GM19372 (cell line): ENCODE data around the gene SLC5A10.
A peak's percentile ranks its signal among the peaks of the same experiment; 100 is the strongest.
"Not testable (repeated sequence)": the region's sequence is repeated elsewhere in the genome, so short reads cannot be mapped to it uniquely, and the experiment has no call there.

Source experiments
- ATAC-seq: cut with Tn5 transposase; IDR thresholded peaks from one replicate; pipeline ENCODE4 v1.9.1; 2021; ENCODE audit warnings: mild to moderate bottlenecking, low read depth, moderate library complexity; ENCODE audit not compliant: unreplicated experiment

SLC5A10 gene

DNA sequence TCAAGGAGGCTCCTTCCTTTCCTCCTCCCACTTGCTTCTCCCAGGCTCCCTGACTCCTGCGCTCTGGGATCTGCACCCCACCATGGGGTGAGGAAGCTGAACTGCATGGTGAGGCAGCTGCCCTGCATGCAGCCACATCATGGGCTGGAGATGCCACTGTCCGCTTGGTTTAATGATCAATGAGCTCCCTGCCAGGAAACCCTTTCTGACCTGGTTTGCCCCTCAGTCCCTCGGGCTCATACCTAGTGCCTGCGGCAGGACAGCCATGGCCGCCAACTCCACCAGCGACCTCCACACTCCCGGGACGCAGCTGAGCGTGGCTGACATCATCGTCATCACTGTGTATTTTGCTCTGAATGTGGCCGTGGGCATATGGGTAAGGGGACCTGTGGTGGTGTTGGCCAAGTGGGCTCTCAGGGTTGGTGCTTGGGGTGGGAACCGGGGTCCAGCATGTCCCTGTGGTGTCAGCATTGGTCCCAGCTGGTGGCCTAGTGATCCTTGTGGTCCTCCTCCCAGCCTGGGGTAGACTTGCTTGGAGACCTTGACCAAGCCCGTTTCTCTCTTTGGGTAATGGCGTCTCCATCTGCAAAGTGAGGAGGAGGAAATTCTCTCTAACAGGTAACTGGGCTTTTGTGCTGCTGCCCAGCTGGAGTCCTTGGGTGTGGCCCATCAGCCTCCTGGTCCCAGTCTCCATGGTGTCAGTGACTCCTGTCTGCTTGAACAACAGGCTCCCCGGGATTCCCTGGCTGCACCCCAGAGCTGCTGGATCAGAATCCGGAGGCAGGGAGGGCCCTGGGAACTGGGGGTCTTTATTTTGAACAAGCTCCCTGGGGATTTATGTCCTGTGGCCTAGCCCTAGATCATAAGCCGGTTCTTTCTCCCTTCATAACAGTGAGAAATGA lies at the start of gene SLC5A10:
SLC5A10 (plus strand) TSS at position 225 of the 902 bp plus-strand sequence; CDS start at position 266, 41 bp downstream.
- no peak for ATAC-seq

GRCh38 chr17:18904482-18904881 lies 47.5 kb upstream of the SLC5A10 start:
- ATAC-seq: no peak

DNA sequence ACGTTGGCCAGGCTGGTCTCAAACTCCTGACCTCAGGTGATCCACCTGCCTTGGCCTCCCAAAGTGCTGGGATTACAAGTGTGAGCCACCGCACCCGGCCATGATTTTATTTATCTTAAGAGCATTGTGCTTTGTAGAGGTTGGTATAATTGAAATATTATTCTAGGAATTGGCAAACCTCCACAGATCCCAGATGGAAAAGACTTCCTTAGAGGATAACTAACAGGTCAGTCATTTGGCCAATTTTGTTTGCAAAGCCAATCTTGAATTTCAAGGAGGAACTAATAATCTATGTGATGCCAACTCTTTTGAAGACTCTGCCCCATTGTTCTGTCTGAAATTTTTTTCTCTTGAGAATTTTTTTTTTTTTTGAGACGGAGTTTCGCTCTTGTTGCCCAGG lies 46.7 kb upstream of the SLC5A10 start:
- no peak for ATAC-seq

DNA sequence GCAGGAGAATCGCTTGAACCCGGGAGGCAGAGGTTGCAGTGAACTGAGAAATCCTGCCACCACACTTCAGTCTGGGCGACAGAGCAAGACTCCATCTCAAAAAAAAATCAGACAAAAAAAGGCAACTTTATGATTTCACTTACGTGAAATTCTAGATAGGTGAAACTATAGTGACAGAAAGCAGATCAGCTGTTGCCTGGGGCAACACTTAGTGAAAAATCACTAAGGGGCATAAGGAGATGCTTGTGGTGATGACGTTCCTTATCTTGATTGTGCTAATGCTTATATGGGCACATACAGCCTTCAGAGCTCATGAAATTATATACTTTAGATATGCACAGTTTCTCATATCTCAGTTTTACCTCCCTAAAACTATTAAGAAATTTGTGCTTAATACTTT lies 41.6 kb upstream of the SLC5A10 start:
- ATAC-seq: no peak

DNA sequence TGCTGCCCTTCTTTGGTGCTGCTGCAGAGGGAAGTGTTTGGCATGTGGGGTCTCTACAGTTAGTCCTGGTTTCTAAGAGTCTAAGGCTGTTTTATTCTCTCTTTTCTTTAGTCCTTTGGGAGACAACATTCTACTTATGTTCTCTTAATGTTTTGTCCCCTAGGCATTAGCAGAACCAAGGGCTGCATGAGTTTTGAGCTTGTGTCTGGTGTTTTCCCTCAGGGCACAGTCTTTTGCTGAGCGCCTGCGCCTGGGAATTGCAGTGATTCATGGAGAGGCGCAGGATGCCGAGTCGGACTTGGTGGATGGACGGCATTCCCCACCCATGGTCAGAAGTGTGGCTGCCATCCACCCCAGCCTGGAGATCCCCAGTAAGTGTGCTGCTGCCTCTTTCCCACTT lies 41.1 kb upstream of the SLC5A10 start:
- no peak for ATAC-seq

- ATAC-seq: no peak
Measured at GRCh38 chr17:18916816-18917500, 35.0 kb upstream of the SLC5A10 start.

DNA sequence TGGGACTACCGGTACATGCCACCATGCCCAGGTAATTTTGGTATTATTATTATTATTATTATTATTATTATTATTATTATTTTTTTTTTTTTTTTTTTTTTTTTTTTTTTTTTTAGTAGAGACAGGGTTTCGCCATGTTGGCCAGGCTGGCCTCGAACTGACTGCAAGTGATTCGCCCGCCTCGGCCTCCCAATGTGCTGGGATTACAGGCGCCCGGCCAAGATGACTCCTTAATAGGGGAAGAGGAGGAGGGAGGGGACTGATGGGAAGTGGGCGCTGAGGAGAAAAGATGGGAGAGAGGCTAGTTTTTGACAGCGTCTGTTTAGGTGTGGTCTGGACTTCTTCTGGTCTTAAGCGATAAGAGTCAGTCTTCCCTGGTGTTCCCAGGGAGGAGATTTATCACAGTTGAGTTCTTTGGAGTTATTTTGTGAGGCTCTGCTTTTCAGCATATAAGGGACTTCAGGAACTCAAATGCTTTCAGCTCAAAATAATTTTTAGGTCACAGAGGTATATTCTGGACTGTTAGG lies 34.4 kb upstream of the SLC5A10 start:
- ATAC-seq: no peak

GRCh38 chr17:18919963-18920362 lies 32.0 kb upstream of the SLC5A10 start:
- ATAC-seq: no peak

DNA sequence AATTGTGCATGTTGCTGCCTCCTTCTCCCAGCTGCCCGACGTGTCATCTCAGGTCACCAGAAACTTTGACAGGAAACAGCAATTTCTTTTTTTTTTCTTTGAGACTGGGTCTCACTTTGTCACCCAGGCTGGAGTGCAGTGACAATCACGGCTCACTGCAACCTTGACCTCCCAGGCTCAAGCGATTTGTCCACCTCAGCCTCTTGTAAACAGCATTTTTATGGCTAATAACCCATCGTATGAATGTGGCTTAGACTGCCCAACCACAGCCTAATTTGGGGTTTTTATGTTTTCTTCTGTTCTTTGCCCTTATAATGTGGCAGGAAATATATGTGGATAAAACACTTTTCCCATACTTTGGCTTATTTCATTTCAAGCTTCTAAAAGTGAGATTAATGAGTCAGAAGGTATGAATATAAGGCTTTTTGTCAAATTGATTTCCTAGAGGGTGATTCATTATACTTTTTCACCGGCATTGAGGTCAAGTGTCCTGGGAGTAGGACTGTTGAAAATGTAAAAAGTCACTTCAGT lies 31.0 kb upstream of the SLC5A10 start:
- ATAC-seq: no peak

- ATAC-seq: no peak
Measured at GRCh38 chr17:18921485-18921884, 30.5 kb upstream of the SLC5A10 start.

- ATAC-seq: peak; percentile 67
Measured at GRCh38 chr17:18921912-18922451, 30.0 kb upstream of the SLC5A10 start.

- ATAC-seq: not testable (repeated sequence)
Measured at GRCh38 chr17:18922596-18922995, 29.4 kb upstream of the SLC5A10 start.

DNA sequence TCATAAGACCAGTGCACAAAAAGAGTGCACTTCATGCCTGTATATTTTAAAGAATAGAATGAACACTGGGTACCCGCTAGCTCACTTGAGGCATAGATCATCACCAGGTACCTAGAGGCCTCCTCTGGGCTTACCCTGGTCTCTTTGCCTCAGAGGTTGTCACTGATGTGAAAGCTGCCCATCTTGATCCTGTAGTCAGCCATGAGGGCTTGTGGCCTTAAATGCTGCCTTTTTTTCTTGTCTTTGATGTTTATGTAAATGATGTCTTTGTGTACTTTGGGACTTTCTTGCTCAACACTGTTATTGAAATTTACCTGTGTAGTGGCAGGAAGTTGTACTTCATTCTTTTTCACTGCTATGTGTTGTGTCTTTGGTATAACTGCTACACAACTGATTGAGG lies 26.8 kb upstream of the SLC5A10 start:
- ATAC-seq: no peak

DNA sequence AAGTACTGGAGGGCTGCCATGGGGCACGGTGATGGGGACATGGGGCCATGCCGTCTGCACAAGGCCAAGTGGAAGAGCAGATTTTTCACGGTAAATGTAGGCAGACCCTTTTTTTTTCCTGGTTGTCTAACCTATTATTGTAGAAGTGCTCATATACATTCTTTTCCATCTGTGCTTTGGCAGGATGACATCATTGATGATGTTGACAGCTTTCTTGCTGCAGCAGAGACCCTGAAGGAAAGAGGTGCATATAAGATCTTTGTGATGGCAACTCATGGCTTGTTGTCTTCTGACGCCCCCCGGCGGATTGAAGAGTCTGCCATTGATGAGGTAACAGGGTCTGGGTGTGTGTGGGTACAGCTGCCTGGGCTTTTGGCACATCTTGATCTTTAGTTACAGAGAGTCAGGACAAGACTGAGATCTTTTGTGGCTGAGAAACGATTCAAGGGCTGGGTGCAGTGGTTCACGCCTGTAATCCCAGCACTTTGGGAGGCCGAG lies 23.3 kb upstream of the SLC5A10 start:
- no peak for ATAC-seq

DNA sequence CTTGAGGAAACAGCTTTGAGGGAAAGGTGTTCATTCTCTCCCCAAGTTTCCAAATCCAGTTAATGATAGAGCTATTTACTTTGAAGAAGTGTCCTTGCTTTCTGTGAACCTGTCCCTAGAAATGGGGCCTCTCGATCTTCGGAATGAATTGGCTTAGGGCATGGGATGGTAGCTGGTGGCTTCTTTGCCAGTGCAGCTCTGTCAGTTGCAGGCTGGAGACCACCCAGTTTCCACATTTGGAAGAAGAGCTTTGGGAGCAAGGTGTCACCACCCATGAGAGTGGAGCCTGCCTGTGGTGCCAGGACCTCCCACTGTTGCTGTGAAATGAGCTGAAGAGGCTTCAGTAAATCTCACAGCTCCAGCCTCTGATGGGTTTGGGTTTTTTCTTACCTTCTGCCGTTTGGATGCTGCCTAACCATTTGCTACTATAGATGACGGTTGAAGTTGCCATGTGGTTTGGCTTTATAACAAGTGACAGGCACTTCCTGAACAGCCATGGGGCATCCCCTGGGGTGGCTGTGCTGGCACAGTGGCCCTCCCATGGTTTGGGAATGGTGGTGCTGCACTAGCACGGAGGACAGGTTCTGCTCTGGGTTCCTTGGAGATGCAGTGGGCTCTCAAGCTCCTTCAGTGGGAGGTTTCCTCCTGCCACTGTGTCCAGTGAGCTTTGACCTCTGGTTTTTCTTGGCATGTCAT lies 19.5 kb upstream of the SLC5A10 start:
- no peak for ATAC-seq

GRCh38 chr17:18933102-18934058 lies 18.6 kb upstream of the SLC5A10 start:
- ATAC-seq: no peak

- no peak for ATAC-seq
Measured at GRCh38 chr17:18937981-18938691, 13.8 kb upstream of the SLC5A10 start.

DNA sequence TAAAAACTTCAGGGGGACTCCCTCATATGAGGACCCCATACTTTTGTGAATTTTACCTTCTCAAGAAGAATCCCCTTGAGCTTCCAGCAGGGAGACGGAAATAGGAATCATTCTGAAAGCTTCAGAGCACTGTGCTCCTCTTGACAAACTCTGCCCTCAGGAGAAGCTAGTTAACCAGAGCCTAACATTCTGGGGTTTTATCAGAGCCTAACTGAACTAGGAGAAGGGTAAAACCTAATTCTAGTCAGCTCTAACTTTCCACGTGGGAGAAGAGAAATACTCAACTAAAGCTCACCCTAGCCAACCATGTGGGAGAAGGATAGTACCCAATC lies 13.3 kb upstream of the SLC5A10 start:
- ATAC-seq: no peak

DNA sequence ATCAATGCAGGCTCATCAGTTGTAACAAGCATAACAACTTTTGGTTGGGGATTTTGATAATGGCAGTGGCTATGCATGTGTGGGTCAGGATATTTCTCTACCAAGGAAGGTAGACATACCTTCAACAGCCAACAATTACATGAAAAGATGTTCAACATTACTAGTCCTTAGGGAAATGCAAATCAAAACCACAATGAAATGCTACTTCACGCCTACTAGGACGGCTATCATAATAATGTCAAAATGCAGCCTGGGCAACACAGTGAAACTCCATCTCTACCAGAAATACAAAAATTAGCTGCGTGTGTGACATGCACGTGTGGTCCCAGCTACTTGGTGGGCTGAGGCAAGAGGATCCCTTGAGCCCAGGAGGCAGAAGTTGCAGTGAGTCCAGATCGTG lies 7.3 kb upstream of the SLC5A10 start:
- no peak for ATAC-seq
